ENCODE data around the gene RBM15B.

DNA sequence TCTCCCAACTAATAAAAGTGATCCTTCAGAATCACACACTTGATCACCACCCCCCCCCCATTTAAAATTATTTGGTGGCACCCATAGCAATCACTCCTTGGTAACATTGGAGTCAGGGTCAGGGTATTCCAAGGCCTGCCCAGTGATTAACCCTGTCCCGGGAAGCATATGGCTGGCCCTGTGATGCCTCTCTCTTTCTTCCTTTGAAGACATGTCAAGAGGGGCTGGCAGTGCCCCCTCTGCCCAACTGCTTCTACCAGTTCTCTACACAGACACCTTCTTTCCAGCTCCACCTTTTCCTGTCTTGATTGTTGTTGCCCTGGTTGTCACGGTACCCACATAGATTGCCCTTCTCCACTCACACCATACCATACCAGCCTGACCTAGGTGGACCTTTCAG lies 36.9 kb upstream of the RBM15B start:
- TF ChIP-seq, protein P1, sequence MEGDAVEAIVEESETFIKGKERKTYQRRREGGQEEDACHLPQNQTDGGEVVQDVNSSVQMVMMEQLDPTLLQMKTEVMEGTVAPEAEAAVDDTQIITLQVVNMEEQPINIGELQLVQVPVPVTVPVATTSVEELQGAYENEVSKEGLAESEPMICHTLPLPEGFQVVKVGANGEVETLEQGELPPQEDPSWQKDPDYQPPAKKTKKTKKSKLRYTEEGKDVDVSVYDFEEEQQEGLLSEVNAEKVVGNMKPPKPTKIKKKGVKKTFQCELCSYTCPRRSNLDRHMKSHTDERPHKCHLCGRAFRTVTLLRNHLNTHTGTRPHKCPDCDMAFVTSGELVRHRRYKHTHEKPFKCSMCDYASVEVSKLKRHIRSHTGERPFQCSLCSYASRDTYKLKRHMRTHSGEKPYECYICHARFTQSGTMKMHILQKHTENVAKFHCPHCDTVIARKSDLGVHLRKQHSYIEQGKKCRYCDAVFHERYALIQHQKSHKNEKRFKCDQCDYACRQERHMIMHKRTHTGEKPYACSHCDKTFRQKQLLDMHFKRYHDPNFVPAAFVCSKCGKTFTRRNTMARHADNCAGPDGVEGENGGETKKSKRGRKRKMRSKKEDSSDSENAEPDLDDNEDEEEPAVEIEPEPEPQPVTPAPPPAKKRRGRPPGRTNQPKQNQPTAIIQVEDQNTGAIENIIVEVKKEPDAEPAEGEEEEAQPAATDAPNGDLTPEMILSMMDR (conservative IDR thresholded peaks at IDR 0.05; ENCODE audit: low read depth in 2 of 2): no peak
- no peak for TF ChIP-seq NANOG (IDR thresholded peaks at IDR 0.05; ENCODE audit: borderline replicate concordance)
- no peak for TF ChIP-seq EZH2phosphoT487 (IDR thresholded peaks at IDR 0.05; ENCODE audit: unreplicated experiment)
- TF ChIP-seq EZH2 (IDR thresholded peaks at IDR 0.05; ENCODE audit: low read depth, unreplicated experiment): no peak
